ENCODE results near the gene GPR153.

GRCh38 chr1:6256645-6257044 lies 4.3 kb downstream of the GPR153 start:
- TF ChIP-seq, protein P1, sequence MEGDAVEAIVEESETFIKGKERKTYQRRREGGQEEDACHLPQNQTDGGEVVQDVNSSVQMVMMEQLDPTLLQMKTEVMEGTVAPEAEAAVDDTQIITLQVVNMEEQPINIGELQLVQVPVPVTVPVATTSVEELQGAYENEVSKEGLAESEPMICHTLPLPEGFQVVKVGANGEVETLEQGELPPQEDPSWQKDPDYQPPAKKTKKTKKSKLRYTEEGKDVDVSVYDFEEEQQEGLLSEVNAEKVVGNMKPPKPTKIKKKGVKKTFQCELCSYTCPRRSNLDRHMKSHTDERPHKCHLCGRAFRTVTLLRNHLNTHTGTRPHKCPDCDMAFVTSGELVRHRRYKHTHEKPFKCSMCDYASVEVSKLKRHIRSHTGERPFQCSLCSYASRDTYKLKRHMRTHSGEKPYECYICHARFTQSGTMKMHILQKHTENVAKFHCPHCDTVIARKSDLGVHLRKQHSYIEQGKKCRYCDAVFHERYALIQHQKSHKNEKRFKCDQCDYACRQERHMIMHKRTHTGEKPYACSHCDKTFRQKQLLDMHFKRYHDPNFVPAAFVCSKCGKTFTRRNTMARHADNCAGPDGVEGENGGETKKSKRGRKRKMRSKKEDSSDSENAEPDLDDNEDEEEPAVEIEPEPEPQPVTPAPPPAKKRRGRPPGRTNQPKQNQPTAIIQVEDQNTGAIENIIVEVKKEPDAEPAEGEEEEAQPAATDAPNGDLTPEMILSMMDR (IDR thresholded peaks at IDR 0.05; ENCODE audit: low read length): no peak
- no peak for TF ChIP-seq EZH2 (IDR thresholded peaks at IDR 0.05; ENCODE audit: borderline replicate concordance, low read length)
